ENCODE results near the gene SHPK. TPM values are rescaled to one million over a fixed set of nuclear protein-coding genes. Genes with fewer than 3 reads are reported as not detected.

Gene SHPK
- total RNA-seq, 2 donors from 2014 or later, result 35.2 to 46.4 TPM

- no peak overlapping the region for H3K27ac ChIP-seq (ENCODE audit: low read depth, low read length)
- H3K36me3 ChIP-seq (ENCODE audit: control insufficient read depth, insufficient read depth, low read length), result peaks cover 20% of the 10 kb centered on the region
- H3K4me3 ChIP-seq (ENCODE audit: low read length), result no peak overlapping the region
- H3K27ac Mint-ChIP-seq, result no peak overlapping the region
- TF ChIP-seq, protein P1, sequence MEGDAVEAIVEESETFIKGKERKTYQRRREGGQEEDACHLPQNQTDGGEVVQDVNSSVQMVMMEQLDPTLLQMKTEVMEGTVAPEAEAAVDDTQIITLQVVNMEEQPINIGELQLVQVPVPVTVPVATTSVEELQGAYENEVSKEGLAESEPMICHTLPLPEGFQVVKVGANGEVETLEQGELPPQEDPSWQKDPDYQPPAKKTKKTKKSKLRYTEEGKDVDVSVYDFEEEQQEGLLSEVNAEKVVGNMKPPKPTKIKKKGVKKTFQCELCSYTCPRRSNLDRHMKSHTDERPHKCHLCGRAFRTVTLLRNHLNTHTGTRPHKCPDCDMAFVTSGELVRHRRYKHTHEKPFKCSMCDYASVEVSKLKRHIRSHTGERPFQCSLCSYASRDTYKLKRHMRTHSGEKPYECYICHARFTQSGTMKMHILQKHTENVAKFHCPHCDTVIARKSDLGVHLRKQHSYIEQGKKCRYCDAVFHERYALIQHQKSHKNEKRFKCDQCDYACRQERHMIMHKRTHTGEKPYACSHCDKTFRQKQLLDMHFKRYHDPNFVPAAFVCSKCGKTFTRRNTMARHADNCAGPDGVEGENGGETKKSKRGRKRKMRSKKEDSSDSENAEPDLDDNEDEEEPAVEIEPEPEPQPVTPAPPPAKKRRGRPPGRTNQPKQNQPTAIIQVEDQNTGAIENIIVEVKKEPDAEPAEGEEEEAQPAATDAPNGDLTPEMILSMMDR (conservative IDR thresholded peaks at IDR 0.05), result no peak
- H3K4me3 Mint-ChIP-seq, result no peak overlapping the region
- peaks cover 44% of the 10 kb centered on the region for H3K36me3 Mint-ChIP-seq (ENCODE audit: low read depth)
- H3K9me3 ChIP-seq (ENCODE audit: control insufficient read depth, low read length), result no peaks in the 10 kb centered on the region
- H3K4me1 ChIP-seq (ENCODE audit: control insufficient read depth, insufficient read depth, low read length), result no peaks in the 10 kb centered on the region
- H3K9me3 Mint-ChIP-seq, result no peaks in the 10 kb centered on the region
- H3K9ac ChIP-seq (ENCODE audit: extremely low read depth, low read length, poor library complexity, severe bottlenecking), result no peak overlapping the region
- WGBS, 2 experiments (ENCODE audit: insufficient coverage in 1 of 2, insufficient read length in 1 of 2), result 93 to 97% methylated on average over 12 to 20 of the region's 22 CpGs
- no peak for DNase-seq
- no peaks in the 10 kb centered on the region for H3K4me1 Mint-ChIP-seq
- no peaks in the 10 kb centered on the region for H3K27me3 Mint-ChIP-seq (ENCODE audit: insufficient read depth)
- H3K27me3 ChIP-seq (ENCODE audit: control insufficient read depth, insufficient read depth, low read length, poor library complexity, severe bottlenecking), result no peaks in the 10 kb centered on the region
Measured at GRCh38 chr17:3573246-3574100, 62.6 kb downstream of the SHPK start.

GRCh38 chr17:3572231-3572630, 63.8 kb downstream of the SHPK start:
- Histone ChIP-seq H3K9ac (ENCODE audit: extremely low read depth, low read length, poor library complexity, severe bottlenecking) (no peak overlapping the region), H3K27ac (ENCODE audit: low read depth, low read length) (no peak overlapping the region), H3K27me3 (ENCODE audit: control insufficient read depth, insufficient read depth, low read length, poor library complexity, severe bottlenecking) (no peaks in the 10 kb centered on the region), H3K4me3 (ENCODE audit: low read length) (no peak overlapping the region), H3K36me3 (ENCODE audit: control insufficient read depth, insufficient read depth, low read length) (peaks cover 13% of the 10 kb centered on the region), H3K9me3 (ENCODE audit: control insufficient read depth, low read length) (no peaks in the 10 kb centered on the region), H3K4me1 (ENCODE audit: control insufficient read depth, insufficient read depth, low read length) (no peaks in the 10 kb centered on the region)
- no peak overlapping the region for H3K27ac Mint-ChIP-seq
- no peaks in the 10 kb centered on the region for H3K27me3 Mint-ChIP-seq (ENCODE audit: insufficient read depth)
- peak; percentile 35 for DNase-seq
- no peak overlapping the region for H3K4me3 Mint-ChIP-seq
- 93 to 94% methylated on average over 3 to 7 of the region's 7 CpGs for WGBS, 2 experiments (ENCODE audit: insufficient coverage in 1 of 2, insufficient read length in 1 of 2)
- no peaks in the 10 kb centered on the region for H3K4me1 Mint-ChIP-seq
- H3K36me3 Mint-ChIP-seq (ENCODE audit: low read depth), result peaks cover 47% of the 10 kb centered on the region
- TF ChIP-seq, protein P1 (conservative IDR thresholded peaks at IDR 0.05), result no peak
- no peaks in the 10 kb centered on the region for H3K9me3 Mint-ChIP-seq

DNA sequence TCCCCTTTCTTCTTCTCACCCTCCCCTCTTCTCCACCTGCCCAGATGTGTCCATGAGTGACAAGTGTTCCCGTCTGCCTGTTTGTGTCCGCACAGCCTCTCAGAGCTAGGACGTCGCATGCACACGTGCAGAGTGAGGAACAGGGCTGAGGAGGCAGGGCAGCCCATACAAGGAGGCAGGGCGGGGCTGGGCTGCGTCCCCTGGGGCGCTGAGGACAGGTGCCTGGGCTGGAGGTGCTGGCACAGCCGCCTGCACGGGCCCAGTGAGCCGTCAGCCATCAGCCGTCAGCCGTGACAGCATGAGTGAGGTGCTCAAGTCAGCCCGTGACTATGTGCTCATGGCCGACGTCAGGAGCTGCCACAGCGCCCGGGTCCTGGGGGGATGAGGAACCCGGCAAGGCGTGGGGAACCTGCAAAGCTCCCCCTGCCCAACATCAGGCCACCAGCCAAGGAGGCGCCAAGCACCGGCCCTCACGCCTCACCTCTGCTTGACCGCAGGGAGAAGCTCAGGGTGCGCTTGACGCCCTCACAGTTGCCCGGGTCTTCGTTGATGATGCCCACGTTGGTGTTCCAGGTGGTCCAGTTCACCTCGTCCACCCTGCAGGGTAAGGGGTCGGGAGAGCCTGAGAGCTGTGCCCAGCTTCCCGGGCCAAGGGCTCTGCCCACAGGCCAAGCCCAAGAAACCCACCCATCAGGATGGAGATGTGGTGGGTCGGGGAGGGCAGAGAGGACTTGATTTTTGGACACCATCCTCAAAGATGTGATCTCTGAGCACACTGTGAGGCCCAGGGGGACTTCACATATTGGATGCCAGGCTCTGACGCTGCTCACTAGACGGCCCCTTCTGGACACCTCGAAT, 64.8 kb downstream of the SHPK start:
- WGBS, 2 experiments (ENCODE audit: insufficient coverage in 1 of 2, insufficient read length in 1 of 2), result 92 to 94% methylated on average over 18 to 36 of the region's 36 CpGs
- Histone ChIP-seq H3K27me3 (ENCODE audit: control insufficient read depth, insufficient read depth, low read length, poor library complexity, severe bottlenecking) (no peaks in the 10 kb centered on the region), H3K9ac (ENCODE audit: extremely low read depth, low read length, poor library complexity, severe bottlenecking) (no peak overlapping the region), H3K9me3 (ENCODE audit: control insufficient read depth, low read length) (no peaks in the 10 kb centered on the region), H3K36me3 (ENCODE audit: control insufficient read depth, insufficient read depth, low read length) (peaks cover 17% of the 10 kb centered on the region), H3K27ac (ENCODE audit: low read depth, low read length) (no peak overlapping the region), H3K4me1 (ENCODE audit: control insufficient read depth, insufficient read depth, low read length) (no peaks in the 10 kb centered on the region), H3K4me3 (ENCODE audit: low read length) (no peak overlapping the region)
- H3K27ac Mint-ChIP-seq, result no peak overlapping the region
- H3K4me3 Mint-ChIP-seq, result no peak overlapping the region
- H3K9me3 Mint-ChIP-seq, result no peaks in the 10 kb centered on the region
- DNase-seq, result peak; percentile 31
- H3K27me3 Mint-ChIP-seq (ENCODE audit: insufficient read depth), result no peaks in the 10 kb centered on the region
- H3K4me1 Mint-ChIP-seq, result no peaks in the 10 kb centered on the region
- peaks cover 49% of the 10 kb centered on the region for H3K36me3 Mint-ChIP-seq (ENCODE audit: low read depth)
- TF ChIP-seq, protein P1 (conservative IDR thresholded peaks at IDR 0.05), result no peak
